Heart left ventricle (tissue), 16 donors: ENCODE measurements around the gene SARM1. TPM values are rescaled to one million over a fixed set of nuclear protein-coding genes. Genes with fewer than 3 reads are reported as not detected.

ENCODE experiments used
- ATAC-seq, 4 donors: fragments of 200-7000 bp; cut with Tn5 transposase; one replicate each; pipeline ENCODE4 v1.9.1; 2020 to 2022; ENCODE audit warnings: moderate library complexity in 4 of 4, mild to moderate bottlenecking in 3 of 4, moderate number of reproducible peaks in 1 of 4
- DNase-seq, 5 donors: peaks; one replicate each; pipeline ENCODE4 v3.0.0-alpha.2; 2020
- H3K27ac ChIP-seq, 12 donors: fragments of 200-600 bp; sonication (generic) in 4 of 12; one replicate each; pipeline versions ENCODE4 v1.5.0 to v1.8.0; 2016 to 2022; ENCODE audit warnings: mild to moderate bottlenecking in 2 of 12
- H3K27me3 ChIP-seq, 9 donors: fragments of 200-600 bp; sonication (generic) in 2 of 9; one replicate each; pipeline versions ENCODE4 v1.5.1 to v1.8.0; 2016 to 2022; ENCODE audit warnings: mild to moderate bottlenecking in 3 of 9
- H3K36me3 ChIP-seq, 9 donors: fragments of 200-600 bp; sonication (generic) in 2 of 9; one replicate each; pipeline versions ENCODE4 v1.5.0 to v1.8.0; 2018 to 2022; ENCODE audit warnings: mild to moderate bottlenecking in 2 of 9
- H3K4me1 ChIP-seq, 12 donors: fragments of 200-600 bp; sonication (generic) in 4 of 12; one replicate each; pipeline versions ENCODE4 v1.5.0 to v1.8.0; 2016 to 2022; ENCODE audit warnings: mild to moderate bottlenecking in 3 of 12
- H3K4me3 ChIP-seq, 12 donors: fragments of 200-600 bp; sonication (generic) in 4 of 12; one replicate each; pipeline versions ENCODE4 v1.5.0 to v1.8.0; 2017 to 2022; ENCODE audit warnings: mild to moderate bottlenecking in 9 of 12, moderate library complexity in 4 of 12
- H3K9me3 ChIP-seq, 12 donors: fragments of 200-600 bp; sonication (generic) in 4 of 12; one replicate each; pipeline versions ENCODE4 v1.5.0 to v1.8.0; 2016 to 2022; ENCODE audit warnings: mild to moderate bottlenecking in 1 of 12
- CTCF ChIP-seq, 12 donors: fragments of 200-600 bp; sonication (generic) in 4 of 12; IDR thresholded peaks; one replicate each; pipeline versions ENCODE4 v1.5.0 to v1.8.0; 2018 to 2022; ENCODE audit warnings: antibody characterized with exemption in 12 of 12, mild to moderate bottlenecking in 5 of 12
- POLR2A ChIP-seq, 2 donors: fragments of 450-650 bp; IDR thresholded peaks; one replicate each; pipeline ENCODE4 v1.6.1; 2017; ENCODE audit warnings: antibody characterized with exemption in 2 of 2, mild to moderate bottlenecking in 2 of 2, moderate library complexity in 2 of 2
- WGBS, 4 donors: extraction: QIAGEN DNeasy Blood & Tissue Kit in 2 of 4; methylation state at CpG; one replicate each; pipeline versions ENCODE4 v1.1.5 to v1.1.7; 2013 to 2018; 5-methylcytosine and 5-hydroxymethylcytosine counted together
- intact Hi-C, 10 donors: fragments of 100-400 bp; cut with DNase I; formaldehyde crosslinking; loops; one replicate each; pipeline versions ENCODE4 v1.11.1 to v1.14.2; 2022
- polyA plus RNA-seq, 2 donors: library from polyadenylated mRNA; stranded (reverse); fragments of 200-250 nt; gene quantifications; one replicate each; pipeline ENCODE4 v1.2.3, GENCODE V29; 2013
- total RNA-seq, 9 donors: library from RNA; depleted of rRNA in 2 of 9; stranded (reverse); fragments of >200 nt in 2 of 9; fragmentation: NEBNext Ultra II Directional in 3 of 9; extraction: Animal tissue kit (Norgen Biotek cat#: 25700) in 3 of 9; gene quantifications; one replicate each; pipeline versions ENCODE4 v1.1.0 to v1.2.4, GENCODE V29; 2016 to 2023
- donor health status: ischemic (EF 13 %, LVEDD 7.1; RV severe dilation, severe dysfunction).
- donor health status: healthy with polysubstance abuse.
- donor health status: DM: no; HTN: yes; CAD: no.
- donor health status: DM: no; HTN: no; CAD: no.
- donor health status: ischemic (EF 25% LVEDD 6.9; RV normal size, moderate dysfunction).
- donor health status: ischemic (EF 25% LVEDD 5.7; RV mildly dilated, moderate dysfunction).
- donor health status: healthy.
- donor health status: DM: yes; HTN: yes; CAD: no.
- donor health status: ischemic (EF 35%, LVEDD 5.7; RV mildly dilated, moderate dysfunction).
- donor health status: nonischemic (EF 11% LVEDD 7.7; RV severe dilation, severe dysfunction).
- donor health status: DM: yes; HTN: yes; CAD: no.
- donor health status: PGD.
- donor health status: ischemic (EF 29% LVEDD 5.4; RV normal size, mild dysfunction).
- donor health status: nonischemic (EF 23%, LVEDD 6.1; RV moderate dilation, normal function).

SARM1 gene
- total and polyA plus RNA-seq, 11 donors: 3.7 to 11.3 (median 7.6) TPM

DNA sequence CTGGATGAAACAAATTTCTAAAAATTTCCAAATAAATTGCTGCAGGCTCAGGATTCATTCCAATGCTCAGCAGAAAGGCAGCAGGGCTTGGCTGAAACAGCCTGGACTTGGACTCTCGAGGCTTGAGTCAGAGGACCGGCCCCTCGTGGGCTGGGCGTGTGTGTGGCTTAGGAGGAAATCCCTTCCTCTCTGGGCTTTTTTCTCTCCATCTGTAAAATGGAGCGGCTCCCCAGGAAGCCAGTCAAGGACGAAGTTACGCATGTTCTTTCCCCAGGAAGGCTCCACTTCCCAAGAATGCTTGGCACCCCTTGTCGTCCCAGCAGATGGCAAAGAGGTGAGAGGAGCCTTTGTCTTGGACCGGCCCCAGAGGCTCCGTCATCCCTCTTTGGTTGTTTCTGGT lies 21.0 kb downstream of the SARM1 start:
- ATAC-seq: no peak
- Histone ChIP-seq H3K9me3 (no peaks in the 10 kb centered on the region), H3K27ac (no peak overlapping the region), H3K4me3 (no peak overlapping the region), H3K36me3 (peaks cover 0 to 94% (median 77%) of the 10 kb centered on the region in 9 donors), H3K4me1 (no peaks in the 10 kb centered on the region), H3K27me3 (no peaks in the 10 kb centered on the region)
- 71 to 89% (median 75%) methylated on average over 10 of the region's 10 CpGs for WGBS, 4 donors
- intact Hi-C loops: no loop called here
- no peak for DNase-seq
- TF ChIP-seq POLR2A (IDR thresholded peaks at IDR 0.05) (no peak), CTCF (IDR thresholded peaks at IDR 0.05) (no peak)

- no peak for ATAC-seq
- peaks cover 0 to 20% (median 0%) of the 10 kb centered on the region in 12 donors for H3K4me1 ChIP-seq
- intact Hi-C loops: no loop called here
- no peak overlapping the region for H3K4me3 ChIP-seq
- TF ChIP-seq POLR2A (IDR thresholded peaks at IDR 0.05) (no peak), CTCF (IDR thresholded peaks at IDR 0.05) (no peak)
- WGBS, 4 donors: 81 to 93% (median 91%) methylated on average over 7 of the region's 7 CpGs
- no peaks in the 10 kb centered on the region for H3K27me3 ChIP-seq
- no peaks in the 10 kb centered on the region for H3K9me3 ChIP-seq
- H3K27ac ChIP-seq: no peak overlapping the region
- DNase-seq: no peak
- peaks cover 0 to 84% (median 67%) of the 10 kb centered on the region in 9 donors for H3K36me3 ChIP-seq
These were observed 23.0 kb downstream of the SARM1 start for GRCh38 chr17:28394337-28395116.

DNA sequence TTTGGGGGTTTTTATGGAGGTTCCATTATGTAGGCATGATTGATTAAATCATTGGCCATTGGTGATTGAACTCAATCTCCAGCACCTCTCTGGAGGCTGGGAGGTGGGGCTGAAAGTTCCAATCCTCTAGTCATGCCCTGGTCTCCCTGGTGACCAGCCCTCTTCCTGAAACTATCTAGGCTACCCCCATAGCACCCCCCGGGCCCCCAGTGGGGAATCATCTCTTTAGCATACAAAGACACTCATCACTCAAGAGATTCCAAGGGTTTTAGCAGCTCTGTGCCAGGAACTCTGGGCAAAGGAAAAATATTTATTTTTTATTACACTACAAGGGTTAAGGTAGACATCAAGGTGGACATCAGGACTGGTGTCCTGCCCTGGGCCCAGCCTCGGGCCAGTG lies 23.9 kb downstream of the SARM1 start:
- H3K9me3 ChIP-seq: no peaks in the 10 kb centered on the region

More for the DNA sequence above, 23.9 kb downstream of the SARM1 start:
- ATAC-seq (no peak), DNase-seq (no peak)
- H3K4me1 ChIP-seq: peaks cover 0 to 20% (median 0%) of the 10 kb centered on the region in 12 donors
- intact Hi-C loops: no loop called here
- no peak overlapping the region for H3K27ac ChIP-seq
- no peak overlapping the region for H3K4me3 ChIP-seq
- H3K36me3 ChIP-seq: peaks cover 0 to 76% (median 63%) of the 10 kb centered on the region in 9 donors
- WGBS, 4 donors: 50 to 89% (median 70%) methylated on average over 2 of the region's 2 CpGs
- no peaks in the 10 kb centered on the region for H3K27me3 ChIP-seq
- TF ChIP-seq POLR2A (IDR thresholded peaks at IDR 0.05) (no peak), CTCF (IDR thresholded peaks at IDR 0.05) (no peak)
